Loucy (cell line): ENCODE results near the gene SEMA4F.

Source experiments
- CTCF ChIP-seq: fragments of 200-600 bp; sonication (generic); conservative IDR thresholded peaks from 2 replicates; pipeline ENCODE4 v1.5.1; 2014; ENCODE audit warnings: mild to moderate bottlenecking, antibody characterized with exemption, low read length
- EZH2phosphoT487 ChIP-seq: fragments of 200-600 bp; IDR thresholded peaks from 2 replicates; pipeline ENCODE4 v1.6.1; 2018; ENCODE audit warnings: antibody characterized with exemption, mild to moderate bottlenecking, moderate library complexity, borderline replicate concordance

GRCh38 chr2:74653589-74653984, 460 bp upstream of the SEMA4F start:
- TF ChIP-seq CTCF (no peak), EZH2phosphoT487 (no peak)
